H1 (cell line): Measurements from ENCODE around the gene WFDC10B. TPM values are rescaled to one million over a fixed set of nuclear protein-coding genes. Genes with fewer than 3 reads are reported as not detected.
A peak's percentile ranks its signal among the peaks of the same experiment; 100 is the strongest.

ENCODE experiments used
- CTCF ChIA-PET: fragments of 300-600 bp; sonication (Branson Sonifier 250); formaldehyde crosslinking; loops from one replicate; lab custom pipeline; 2021; ENCODE audit not compliant: partially characterized antibody; lab: Charles Lee
- POLR2A ChIA-PET: fragments of 300-600 bp; sonication (Branson Sonifier 250); formaldehyde crosslinking; loops from one replicate; lab custom pipeline; 2021; ENCODE audit warnings: inconsistent platforms; ENCODE audit not compliant: partially characterized antibody; lab: Charles Lee
- DNase-seq, 2 experiments: peaks; one replicate each; pipeline versions ENCODE4 v3.0.0 to v3.0.0-alpha.2; 2010 to 2022; ENCODE audit warnings: low spot score in 2 of 2, low read depth in 1 of 2, mixed read lengths in 1 of 2
- FAIRE-seq: peaks from 2 replicates; lab custom pipeline; 2011; peaks lifted over from hg19 to GRCh38; lab: Jason Lieb, UNC
- H2AFZ ChIP-seq: 2 replicates; pipeline ENCODE4 v1.8.1; 2012; ENCODE audit warnings: low read length, inconsistent platforms
- H2AK5ac ChIP-seq: 2 replicates; pipeline ENCODE4 v1.6.1; 2013; ENCODE audit warnings: low read depth, low read length
- H2BK120ac ChIP-seq: replicated peaks from 2 replicates; pipeline ENCODE3; 2013; ENCODE audit warnings: low read depth, low read length, inconsistent platforms
- H2BK12ac ChIP-seq: 2 replicates; pipeline ENCODE4 v1.6.1; 2013; ENCODE audit warnings: low read depth, low read length
- H2BK15ac ChIP-seq: 2 replicates; pipeline ENCODE4 v1.6.1; 2013; ENCODE audit warnings: low read length
- H2BK20ac ChIP-seq: 2 replicates; pipeline ENCODE4 v1.6.1; 2013; ENCODE audit warnings: low read length
- H2BK5ac ChIP-seq: 2 replicates; pipeline ENCODE4 v1.6.1; 2013; ENCODE audit warnings: low read depth, low read length
- H3K14ac ChIP-seq: 2 replicates; pipeline ENCODE4 v1.6.1; 2013; ENCODE audit warnings: inconsistent platforms; ENCODE audit not compliant: insufficient read length
- H3K18ac ChIP-seq: 2 replicates; pipeline ENCODE4 v1.6.1; 2013; ENCODE audit warnings: low read length; ENCODE audit errors: extremely low read depth
- H3K23ac ChIP-seq: 2 replicates; pipeline ENCODE4 v1.6.1; 2013; ENCODE audit warnings: inconsistent platforms; ENCODE audit not compliant: insufficient read length
- H3K23me2 ChIP-seq: 2 replicates; pipeline ENCODE4 v1.6.1; 2013; ENCODE audit warnings: low read depth, low read length
- H3K27ac ChIP-seq: 2 replicates; pipeline ENCODE4 v1.6.1; 2011; ENCODE audit warnings: low read depth, low read length, inconsistent platforms
- H3K27me3 ChIP-seq, 4 experiments: replicated peaks in 1 of 4; 1 replicate in 1 of 4; 2 replicates in 3 of 4; pipeline versions ENCODE4 v1.6.1 to v1.8.1; 2011 to 2013; ENCODE audit warnings: low read length in 3 of 4, mild to moderate bottlenecking in 3 of 4, inconsistent platforms in 2 of 4, mixed read lengths in 2 of 4, moderate library complexity in 1 of 4; ENCODE audit not compliant: control insufficient read depth in 3 of 4, insufficient read depth in 3 of 4; ENCODE audit errors: extremely low read depth in 1 of 4
- H3K36me3 ChIP-seq, 4 experiments: 2 replicates each; pipeline versions ENCODE4 v1.6.1 to v1.8.1; 2011 to 2013; ENCODE audit warnings: mild to moderate bottlenecking in 4 of 4, low read length in 3 of 4, moderate library complexity in 2 of 4, control low read depth in 1 of 4, inconsistent platforms in 1 of 4; ENCODE audit not compliant: insufficient read depth in 4 of 4, control insufficient read depth in 2 of 4
- H3K4ac ChIP-seq: replicated peaks from 2 replicates; pipeline ENCODE3; 2013; ENCODE audit warnings: low read length, low read depth, mixed read lengths, inconsistent platforms; ENCODE audit not compliant: insufficient read length
- H3K4me1 ChIP-seq, 4 experiments: replicated peaks in 1 of 4; 1 replicate in 1 of 4; 2 replicates in 3 of 4; pipeline versions ENCODE4 v1.6.1 to v1.8.1; 2011 to 2013; ENCODE audit warnings: low read length in 3 of 4, inconsistent platforms in 2 of 4, mixed read lengths in 1 of 4; ENCODE audit not compliant: insufficient read depth in 4 of 4, control insufficient read depth in 3 of 4
- H3K4me2 ChIP-seq, 2 experiments: 2 replicates each; pipeline versions ENCODE4 v1.6.1 to v1.8.1; 2011 to 2013; ENCODE audit warnings: low read depth in 2 of 2, low read length in 2 of 2, control low read depth in 1 of 2, inconsistent platforms in 1 of 2, mild to moderate bottlenecking in 1 of 2; ENCODE audit not compliant: insufficient read depth in 1 of 2
- H3K4me3 ChIP-seq, 4 experiments: fragments of 200-600, 300-600 bp in 1 of 4; sonication (generic), shearing (Covaris generic), sonication (Bioruptor Twin) in 1 of 4; 2 replicates each; pipeline versions ENCODE4 v1.5.1 to v1.8.1; 2011 to 2016; ENCODE audit warnings: low read length in 4 of 4, low read depth in 3 of 4, control low read depth in 2 of 4, inconsistent platforms in 2 of 4, mild to moderate bottlenecking in 2 of 4, mixed read lengths in 1 of 4, moderate library complexity in 1 of 4; ENCODE audit not compliant: insufficient read depth in 2 of 4; ENCODE audit errors: extremely low read depth in 1 of 4
- H3K56ac ChIP-seq: replicated peaks from 2 replicates; pipeline ENCODE3; 2013; ENCODE audit warnings: low read depth, mild to moderate bottlenecking, mixed read lengths, low read length, inconsistent platforms; ENCODE audit not compliant: insufficient read length
- H3K79me1 ChIP-seq: 2 replicates; pipeline ENCODE4 v1.6.1; 2013; ENCODE audit warnings: low read depth, low read length, control low read depth
- H3K79me2 ChIP-seq, 2 experiments: 2 replicates each; pipeline versions ENCODE4 v1.6.1 to v1.8.1; 2012 to 2013; ENCODE audit warnings: low read length in 2 of 2, mild to moderate bottlenecking in 2 of 2, inconsistent platforms in 1 of 2; ENCODE audit not compliant: insufficient read depth in 2 of 2, control insufficient read depth in 1 of 2
- H3K9ac ChIP-seq, 4 experiments: replicated peaks in 1 of 4; 1 replicate in 1 of 4; 2 replicates in 3 of 4; pipeline versions ENCODE4 v1.6.1 to v1.8.1; 2011 to 2013; ENCODE audit warnings: low read depth in 3 of 4, low read length in 3 of 4, control low read depth in 2 of 4, mild to moderate bottlenecking in 2 of 4, moderate library complexity in 2 of 4, inconsistent platforms in 1 of 4; ENCODE audit errors: extremely low read depth in 1 of 4
- H3K9me3 ChIP-seq, 2 experiments: 2 replicates each; pipeline versions ENCODE4 v1.6.1 to v1.8.1; 2012 to 2013; ENCODE audit warnings: mild to moderate bottlenecking in 2 of 2, moderate library complexity in 2 of 2, control low read depth in 1 of 2, inconsistent platforms in 1 of 2, low read depth in 1 of 2, low read length in 1 of 2, mixed read lengths in 1 of 2; ENCODE audit not compliant: insufficient read depth in 2 of 2
- H4K20me1 ChIP-seq, 2 experiments: replicated peaks in 1 of 2; 2 replicates each; pipeline versions ENCODE3 to v1.8.1; 2011 to 2013; ENCODE audit warnings: inconsistent platforms in 2 of 2, low read length in 2 of 2, mild to moderate bottlenecking in 1 of 2; ENCODE audit not compliant: insufficient read depth in 2 of 2, control insufficient read depth in 1 of 2
- H4K5ac ChIP-seq: 2 replicates; pipeline ENCODE4 v1.6.1; 2013; ENCODE audit warnings: low read length, low read depth, mixed read lengths, inconsistent platforms; ENCODE audit not compliant: insufficient read length
- H4K8ac ChIP-seq: 2 replicates; pipeline ENCODE4 v1.8.0; 2013; ENCODE audit warnings: mild to moderate bottlenecking, moderate library complexity, low read length, inconsistent platforms; ENCODE audit not compliant: insufficient read depth; ENCODE audit errors: extremely low read depth
- H4K91ac ChIP-seq: replicated peaks from 2 replicates; pipeline ENCODE3; 2013; ENCODE audit warnings: low read length, mixed read lengths, inconsistent platforms; ENCODE audit not compliant: insufficient read length
- EP300 ChIP-seq, 2 experiments: IDR thresholded peaks; 1 replicate in 1 of 2; 2 replicates in 1 of 2; pipeline ENCODE4 v1.6.1; 2011 to 2012; ENCODE audit warnings: low read depth in 2 of 2, low read length in 2 of 2, mild to moderate bottlenecking in 2 of 2, borderline replicate concordance in 1 of 2, inconsistent platforms in 1 of 2, moderate library complexity in 1 of 2
- MAX ChIP-seq: IDR thresholded peaks from 2 replicates; pipeline ENCODE4 v1.6.1; 2012; ENCODE audit warnings: inconsistent platforms
- POLR2A ChIP-seq, 2 experiments: IDR thresholded peaks; 1 replicate in 1 of 2; 2 replicates in 1 of 2; pipeline ENCODE4 v1.6.1; 2011; ENCODE audit warnings: low read depth in 2 of 2, low read length in 2 of 2, mild to moderate bottlenecking in 2 of 2; ENCODE audit errors: control extremely low read depth in 1 of 2
- SRF ChIP-seq: IDR thresholded peaks from 2 replicates; pipeline ENCODE4 v1.6.1; 2011; ENCODE audit warnings: mild to moderate bottlenecking, low read depth, low read length, moderate library complexity
- SUZ12 ChIP-seq: fragments of 200-600 bp; sonication (generic); IDR thresholded peaks from 2 replicates; pipeline ENCODE4 v1.6.1; 2012; ENCODE audit warnings: mild to moderate bottlenecking, inconsistent platforms, low read length, moderate library complexity, mixed read lengths
- TEAD4 ChIP-seq: IDR thresholded peaks from 2 replicates; pipeline ENCODE4 v1.6.1; 2012; ENCODE audit warnings: low read depth, low read length, inconsistent platforms, mixed read lengths
- WGBS, 2 experiments: shearing (Covaris generic) in 1 of 2; methylation state at CpG; one replicate each; pipeline versions ENCODE4 v1.1.6 to v1.1.7; 2013 to 2015; ENCODE audit warnings: low lambda C conversion rate in 2 of 2, mixed read lengths in 2 of 2, inconsistent platforms in 1 of 2, low coverage in 1 of 2, missing lambda C conversion rate in 1 of 2; ENCODE audit not compliant: insufficient replicate concordance in 2 of 2, insufficient coverage in 1 of 2, insufficient read length in 1 of 2; ENCODE audit errors: extremely low coverage in 1 of 2, missing lambda C conversion rate in 1 of 2; 5-methylcytosine and 5-hydroxymethylcytosine counted together
- polyA plus RNA-seq, 7 experiments: library from polyadenylated mRNA; depleted of rRNA in 3 of 7; stranded (reverse) in 5 of 7; unstranded in 2 of 7; fragments of >200 nt in 5 of 7; fragments of 200-250 nt in 2 of 7; gene quantifications; 1 replicate in 5 of 7; 2 replicates in 1 of 7; 4 replicates in 1 of 7; pipeline versions ENCODE4 v1.2.1 to v1.2.3, GENCODE V29; 2011 to 2013; ENCODE audit warnings: missing spikeins in 2 of 7, mixed read lengths in 2 of 7
- total RNA-seq: library from RNA; stranded (reverse); fragmentation: NEBNext Ultra II Directional; extraction: Animal tissue kit (Norgen Biotek cat#: 25700); gene quantifications from 2 replicates; pipeline ENCODE4 v1.2.1, GENCODE V29; 2021

The WFDC10B gene
- total and polyA plus RNA-seq, 2 of the 8 experiments (the other 6 are each of a cell fraction or from before 2014, with no cell fraction given): 0.21 to 0.54 TPM

DNA sequence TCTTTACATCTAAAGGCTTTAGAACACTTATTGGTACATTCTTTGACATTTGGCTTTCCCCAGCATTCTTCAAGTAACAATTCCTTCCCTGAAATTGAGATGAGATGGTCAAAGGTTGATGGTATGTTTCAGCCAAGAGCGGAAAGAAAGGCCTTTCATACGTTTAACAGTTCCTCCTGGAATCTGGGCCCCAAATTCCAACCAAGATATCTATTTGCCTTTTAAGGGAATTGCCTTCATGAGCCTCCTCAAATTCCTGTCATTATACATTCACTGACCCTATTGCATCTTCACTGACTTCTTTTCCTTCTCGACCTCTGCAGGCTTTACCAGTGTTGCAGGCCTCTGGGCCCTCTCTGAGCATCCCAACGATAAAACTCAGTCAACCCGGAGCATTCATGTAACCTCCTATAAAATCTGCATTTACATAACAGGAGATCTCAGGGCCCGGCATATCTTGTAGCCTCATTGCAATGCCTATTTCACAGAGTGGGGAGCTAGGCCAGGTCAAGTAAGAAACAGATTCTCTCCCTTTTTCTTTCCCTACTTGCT, 55.4 kb downstream of the WFDC10B start:
- H4K91ac ChIP-seq: no peak overlapping the region
- H3K79me1 ChIP-seq: no peaks in the 10 kb centered on the region
- no peaks in the 10 kb centered on the region for H3K27me3 ChIP-seq
- TF ChIP-seq MAX: no peak
- no peak for TF ChIP-seq SUZ12
- TF ChIP-seq POLR2A (IDR thresholded peaks at IDR 0.05; ENCODE audit: control extremely low read depth in 1 of 2, low read depth in 2 of 2, low read length in 2 of 2): peak in 1 of 2 experiments; percentile 23; a peak in 1 of 3 replicates
- peak; percentile 67; the same call in 1 of the 2 replicates for TF ChIP-seq TEAD4
- no peak for TF ChIP-seq EP300 (IDR thresholded peaks at IDR 0.05; ENCODE audit: borderline replicate concordance in 1 of 2, low read depth in 2 of 2, low read length in 2 of 2)
- TF ChIP-seq SRF: peak; percentile 90
- TF ChIP-seq, all 59 proteins: peak for 3
- H2BK5ac ChIP-seq: no peak overlapping the region
- no peak overlapping the region for H3K9ac ChIP-seq
- no peak overlapping the region for H3K4me3 ChIP-seq
- no peak overlapping the region for H2BK120ac ChIP-seq
- DNase-seq: no peak
- no peak overlapping the region for H3K4ac ChIP-seq
- H3K79me2 ChIP-seq: no peaks in the 10 kb centered on the region
- H2AK5ac ChIP-seq: no peak overlapping the region
- peaks cover 22% of the 10 kb centered on the region in 2 experiments for H3K9me3 ChIP-seq
- no peak overlapping the region for H3K14ac ChIP-seq
- peaks cover 0 to 4% (median 0%) of the 10 kb centered on the region in 4 experiments; a peak in 1 of 7 replicates for H3K4me1 ChIP-seq
- FAIRE-seq: no peak
- no peak overlapping the region for H3K56ac ChIP-seq
- CTCF ChIA-PET: interaction anchor here (1.0 to 1.3 kb wide), 3 partner anchors 20 to 30 kb away, joined by 3 to 4 read pairs (median 4); partner anchors contain the start of gene WFDC10A
- H2BK20ac ChIP-seq: no peak overlapping the region
- no peak overlapping the region for H3K23ac ChIP-seq
- peak overlapping the region; percentile 80; the same call in 1 of the 2 replicates for H2AFZ ChIP-seq
- no peak overlapping the region for H3K27ac ChIP-seq
- H2BK15ac ChIP-seq: no peak overlapping the region
- no peaks in the 10 kb centered on the region for H4K20me1 ChIP-seq
- POLR2A ChIA-PET: no interaction called here
- no peak overlapping the region for H4K8ac ChIP-seq
- no peaks in the 10 kb centered on the region for H3K23me2 ChIP-seq
- H3K18ac ChIP-seq: no peak overlapping the region
- no peak overlapping the region for H4K5ac ChIP-seq
- WGBS, 2 experiments: 78% methylated on average over 6 of the region's 6 CpGs; no CpG with 5 or more reads in 1 of the 2 experiments
- no peak overlapping the region for H2BK12ac ChIP-seq
- no peaks in the 10 kb centered on the region for H3K36me3 ChIP-seq
- no peak overlapping the region for H3K4me2 ChIP-seq
